C4-2B (cell line): ENCODE measurements around the gene KRT79.

Experiments
- H3K27ac ChIP-seq: fragments of 450-650 bp; 2 replicates; pipeline ENCODE4 v1.5.1; 2017
- CTCF ChIP-seq: fragments of 450-650 bp; conservative IDR thresholded peaks from 2 replicates; pipeline ENCODE4 v1.5.1; 2017; ENCODE audit warnings: mild to moderate bottlenecking
- ZFX ChIP-seq: fragments of 450-650 bp; IDR thresholded peaks from 2 replicates; pipeline ENCODE4 v1.6.1; 2017

Gene KRT79

DNA sequence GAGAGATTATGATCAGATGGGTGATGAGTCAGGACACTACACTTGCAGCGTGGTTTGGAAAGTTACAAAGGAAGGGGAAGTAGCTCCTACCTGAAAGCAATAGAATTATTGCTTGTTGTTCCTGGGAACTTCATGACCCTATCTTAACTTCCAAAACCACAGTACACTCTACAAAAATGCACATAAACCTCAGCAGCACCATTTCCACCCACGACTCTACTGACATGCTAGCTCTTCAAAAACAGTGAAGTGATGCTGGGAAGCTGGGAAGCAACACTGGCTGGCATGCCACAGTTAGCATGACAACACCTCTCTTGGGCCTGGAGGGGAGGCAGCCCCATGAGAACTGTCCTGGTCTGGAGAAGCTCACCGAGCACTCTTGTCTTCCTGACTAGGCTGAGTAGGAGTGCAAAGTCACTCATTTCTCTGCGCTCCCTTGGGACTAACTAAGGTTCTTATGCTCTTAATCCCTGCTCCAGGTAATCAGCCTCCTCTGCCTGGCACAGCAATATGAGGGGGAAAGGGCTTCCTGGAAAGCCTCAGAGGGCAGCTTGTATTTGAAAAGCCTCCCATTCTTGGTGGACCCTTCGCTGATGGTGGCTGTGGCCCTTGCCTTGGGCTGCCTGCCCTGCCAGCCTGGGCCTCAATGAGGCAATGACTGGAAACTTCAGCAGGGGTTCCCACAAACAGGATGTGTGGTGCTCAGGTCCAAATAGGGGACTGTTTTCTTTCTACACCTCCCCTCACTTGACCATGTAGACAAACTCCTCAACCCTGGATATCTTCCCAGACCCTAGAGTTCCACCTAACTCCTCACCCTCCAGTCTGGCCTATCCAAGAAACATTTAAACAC lies 39.4 kb downstream of the KRT79 start:
- no peak for TF ChIP-seq CTCF
- no peak for TF ChIP-seq ZFX
- H3K27ac ChIP-seq, result no peak overlapping the region

- no peak overlapping the region for H3K27ac ChIP-seq
- no peak for TF ChIP-seq CTCF
- TF ChIP-seq ZFX, result no peak
These were observed 41.7 kb downstream of the KRT79 start for GRCh38 chr12:52792185-52793029.

DNA sequence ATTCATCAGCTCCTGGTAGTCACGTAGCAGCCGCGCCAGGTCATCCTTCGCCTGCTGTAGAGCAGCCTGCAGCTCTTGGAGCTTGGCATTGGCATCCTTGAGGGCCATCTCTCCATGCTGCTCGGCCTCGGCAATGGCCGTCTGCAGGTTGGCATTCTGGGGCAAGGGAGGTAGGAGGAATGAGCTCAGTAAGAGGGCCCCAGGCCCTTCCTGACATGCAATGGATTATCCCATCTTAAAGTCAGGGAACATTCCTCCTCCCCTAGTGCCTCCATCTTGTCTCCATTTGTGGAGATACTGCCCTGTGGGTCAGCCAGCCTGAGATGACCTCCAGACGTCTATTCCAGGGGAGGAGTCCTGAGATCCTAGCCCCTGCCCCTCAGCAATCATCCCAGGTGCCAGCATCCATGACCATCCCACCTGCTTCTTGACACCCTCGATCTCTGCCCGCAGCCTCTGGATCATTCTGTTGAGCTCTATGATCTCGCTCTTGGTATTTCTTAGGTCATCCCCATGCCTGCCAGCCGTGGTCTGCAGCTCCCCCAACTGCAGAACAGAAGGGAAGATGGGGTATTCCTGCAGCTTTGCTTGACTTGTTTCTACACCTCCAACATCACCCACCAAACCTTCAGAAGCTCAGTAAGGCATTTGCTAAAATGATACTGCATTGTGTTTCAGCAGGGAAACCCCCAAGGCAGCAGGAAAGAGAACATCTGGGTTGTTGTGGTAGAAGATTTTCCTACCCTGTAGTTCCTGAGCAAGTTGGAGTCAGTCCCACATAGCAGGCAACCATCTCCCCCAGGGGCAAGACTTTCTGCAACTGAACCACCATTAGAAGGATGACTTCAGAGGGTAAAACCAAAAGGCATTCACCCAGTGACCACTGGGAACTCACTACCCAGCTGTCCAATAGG lies 42.6 kb downstream of the KRT79 start:
- no peak for TF ChIP-seq CTCF
- no peak for TF ChIP-seq ZFX
- no peak overlapping the region for H3K27ac ChIP-seq

- no peak overlapping the region for H3K27ac ChIP-seq
- TF ChIP-seq CTCF, result no peak
- no peak for TF ChIP-seq ZFX
These were observed 43.5 kb downstream of the KRT79 start for GRCh38 chr12:52790427-52791270.

DNA sequence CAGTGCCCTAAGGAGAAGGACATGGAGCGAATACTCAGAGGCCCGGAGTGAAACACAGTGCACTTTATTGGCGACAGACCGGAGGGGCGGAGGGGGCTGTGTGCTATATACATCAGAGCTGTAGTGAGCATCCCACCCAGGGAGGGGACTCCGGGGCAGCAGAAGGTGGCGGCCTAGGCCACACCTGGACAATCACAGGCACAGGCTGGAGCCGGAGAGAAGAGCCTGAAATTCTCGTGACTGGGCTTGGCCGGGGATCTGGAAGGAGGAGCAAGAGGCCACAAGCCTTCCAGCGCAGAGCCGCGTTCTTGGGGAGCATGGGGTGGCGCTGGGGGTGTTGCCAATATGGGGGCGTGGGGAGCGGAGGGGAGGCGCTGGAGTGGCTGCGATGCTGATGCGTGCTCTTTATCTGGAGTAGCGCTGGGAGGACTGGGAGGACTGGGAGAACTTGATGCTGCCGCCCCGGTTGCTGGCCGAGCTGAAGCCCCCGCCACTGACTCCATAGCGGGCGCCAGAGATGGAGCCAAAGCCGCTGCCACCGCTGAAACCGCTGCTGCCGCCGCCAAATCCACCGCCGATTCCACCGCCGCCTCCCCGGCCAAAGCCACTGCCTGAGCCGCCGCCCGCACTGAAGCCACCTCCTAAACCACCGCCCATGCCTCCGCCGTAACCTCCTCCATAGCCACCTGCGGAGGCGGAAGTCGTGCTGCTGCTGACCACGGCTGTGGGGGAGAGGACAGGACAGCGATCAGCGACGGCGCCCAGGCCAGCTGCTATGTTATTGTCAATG lies 44.3 kb downstream of the KRT79 start:
- TF ChIP-seq ZFX, result no peak
- TF ChIP-seq CTCF, result no peak
- H3K27ac ChIP-seq, result no peak overlapping the region
